ENCODE data around the gene ADGRG7. TPM values are rescaled to one million over a fixed set of nuclear protein-coding genes. Genes with fewer than 3 reads are reported as not detected.

The ADGRG7 gene
- total and polyA plus RNA-seq, 2 of the 13 experiments (the other 11 are each of a cell fraction or from before 2014, with no cell fraction given): not detected

- ChIA-PET CTCF (ENCODE audit: low intra/inter-chr PET ratio, low total read pairs) (no interaction called here), POLR2A (no interaction called here)
- H3K4me2 ChIP-seq (ENCODE audit: low read depth, low read length): no peak overlapping the region
- ATAC-seq: no peak
- intact Hi-C loops (cut with micrococcal nuclease; ENCODE audit: unreplicated experiment): no loop called here
- no peaks in the 10 kb centered on the region for H3K9me3 ChIP-seq (ENCODE audit: low read length)
- H3K36me3 ChIP-seq (replicated peaks in 1 of 2; ENCODE audit: control insufficient read depth in 1 of 2, insufficient read depth in 2 of 2, low read length in 2 of 2): no peaks in the 10 kb centered on the region
- H3K27me3 ChIP-seq (ENCODE audit: control insufficient read depth in 1 of 2, insufficient read depth in 2 of 2, low read length in 2 of 2): peaks cover 0 to 4% of the 10 kb centered on the region in 2 experiments; a peak in 2 of 5 replicates
- H2AFZ ChIP-seq (ENCODE audit: low read length): no peak overlapping the region
- no peaks in the 10 kb centered on the region for H3K79me2 ChIP-seq (ENCODE audit: insufficient read depth, low read length)
- no peak overlapping the region for H3K9ac ChIP-seq (ENCODE audit: insufficient read depth, low read depth, low read length)
- no peak for FAIRE-seq
- H3K27ac ChIP-seq (ENCODE audit: extremely low read length, insufficient read depth, low read length): no peak overlapping the region
- H4K20me1 ChIP-seq (ENCODE audit: insufficient read depth, low read length): no peaks in the 10 kb centered on the region
- no peak for DNase-seq (ENCODE audit: low spot score)
- no peak overlapping the region for H3K4me3 ChIP-seq (replicated peaks in 1 of 3; ENCODE audit: insufficient read depth in 1 of 3, low read depth in 2 of 3, low read length in 3 of 3)
- WGBS (ENCODE audit: low lambda C conversion rate): 13% methylated on average over 3 of the region's 3 CpGs
- in situ Hi-C loops (cut with HindIII; ENCODE audit: extremely low pct_ligation_motif_present, low pct_unique_long_range_greater_than_20kb): no loop called here
- peaks cover 17% of the 10 kb centered on the region for H3K4me1 ChIP-seq (ENCODE audit: insufficient read depth, low read length)
- no TSS peak for BruUV-seq (replicated peaks)
- TF ChIP-seq CC2D1A (CRISPR knock-in tag; IDR thresholded peaks at IDR 0.05) (no peak), ATF6 (CRISPR knock-in tag; conservative IDR thresholded peaks at IDR 0.05) (no peak), ARID5B (CRISPR knock-in tag; IDR thresholded peaks at IDR 0.05) (no peak), RCOR2 (CRISPR knock-in tag; IDR thresholded peaks at IDR 0.05) (no peak), RFX3 (CRISPR knock-in tag; IDR thresholded peaks at IDR 0.05) (no peak), CEBPB (IDR thresholded peaks at IDR 0.05; ENCODE audit: borderline replicate concordance, low read depth, low read length) (no peak), MEIS2 (CRISPR knock-in tag; IDR thresholded peaks at IDR 0.05) (no peak), ZNF567 (CRISPR knock-in tag; IDR thresholded peaks at IDR 0.05; ENCODE audit: borderline replicate concordance) (no peak), ZBTB26 (CRISPR knock-in tag; IDR thresholded peaks at IDR 0.05; ENCODE audit: borderline replicate concordance) (no peak), MAF1 (CRISPR knock-in tag; IDR thresholded peaks at IDR 0.05; ENCODE audit: borderline replicate concordance) (no peak), ZNF253 (CRISPR knock-in tag; IDR thresholded peaks at IDR 0.05; ENCODE audit: borderline replicate concordance) (no peak), ZNF792 (CRISPR knock-in tag; IDR thresholded peaks at IDR 0.05) (no peak), IRF2 (CRISPR knock-in tag; IDR thresholded peaks at IDR 0.05) (no peak), HNRNPLL (IDR thresholded peaks at IDR 0.05; ENCODE audit: low read depth, low read length, poor library complexity, severe bottlenecking) (no peak)
- TF ChIP-seq, protein P1, sequence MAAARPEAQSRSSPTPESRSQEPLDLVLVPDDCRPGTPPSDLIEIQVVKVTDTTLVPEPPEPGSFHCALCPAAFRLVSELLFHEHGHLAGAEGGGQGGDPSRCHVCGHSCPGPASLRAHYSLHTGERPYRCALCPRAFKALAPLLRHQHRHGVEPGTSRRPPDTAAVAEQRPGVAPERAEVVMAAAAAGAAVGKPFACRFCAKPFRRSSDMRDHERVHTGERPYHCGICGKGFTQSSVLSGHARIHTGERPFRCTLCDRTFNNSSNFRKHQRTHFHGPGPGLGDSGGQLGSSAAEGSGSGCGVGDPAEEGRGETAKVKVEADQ (CRISPR knock-in tag; IDR thresholded peaks at IDR 0.05; ENCODE audit: borderline replicate concordance): no peak
- TF ChIP-seq, protein P2, sequence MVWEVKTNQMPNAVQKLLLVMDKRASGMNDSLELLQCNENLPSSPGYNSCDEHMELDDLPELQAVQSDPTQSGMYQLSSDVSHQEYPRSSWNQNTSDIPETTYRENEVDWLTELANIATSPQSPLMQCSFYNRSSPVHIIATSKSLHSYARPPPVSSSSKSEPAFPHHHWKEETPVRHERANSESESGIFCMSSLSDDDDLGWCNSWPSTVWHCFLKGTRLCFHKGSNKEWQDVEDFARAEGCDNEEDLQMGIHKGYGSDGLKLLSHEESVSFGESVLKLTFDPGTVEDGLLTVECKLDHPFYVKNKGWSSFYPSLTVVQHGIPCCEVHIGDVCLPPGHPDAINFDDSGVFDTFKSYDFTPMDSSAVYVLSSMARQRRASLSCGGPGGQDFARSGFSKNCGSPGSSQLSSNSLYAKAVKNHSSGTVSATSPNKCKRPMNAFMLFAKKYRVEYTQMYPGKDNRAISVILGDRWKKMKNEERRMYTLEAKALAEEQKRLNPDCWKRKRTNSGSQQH (CRISPR knock-in tag; IDR thresholded peaks at IDR 0.05; ENCODE audit: low read depth): no peak
Observed at GRCh38 chr3:100641471-100642032, 32.2 kb downstream of the ADGRG7 start.
